H54 (cell line): ENCODE measurements around the gene MYO3B.
"Not testable (repeated sequence)": the region's sequence is repeated elsewhere in the genome, so short reads cannot be mapped to it uniquely, and the experiment has no call there.

Experiments used
- DNase-seq: peaks from one replicate; pipeline ENCODE4 v3.0.0; 2011; ENCODE audit warnings: low spot score, mixed read lengths; ENCODE audit not compliant: insufficient read length
- FAIRE-seq: peaks from 3 replicates; lab custom pipeline; 2011; peaks lifted over from hg19 to GRCh38; lab: Jason Lieb, UNC
- POLR2A ChIP-seq: IDR thresholded peaks from 2 replicates; pipeline ENCODE4 v1.6.1; 2011; ENCODE audit warnings: low read depth, mild to moderate bottlenecking, low read length

MYO3B gene

GRCh38 chr2:170607171-170607570 is 429.2 kb downstream of the MYO3B start:
- FAIRE-seq (no peak), DNase-seq (no peak)
- no peak for TF ChIP-seq POLR2A

- no peak for TF ChIP-seq POLR2A
- DNase-seq (no peak), FAIRE-seq (no peak)
These were observed 432.7 kb downstream of the MYO3B start for GRCh38 chr2:170610615-170611014.

DNA sequence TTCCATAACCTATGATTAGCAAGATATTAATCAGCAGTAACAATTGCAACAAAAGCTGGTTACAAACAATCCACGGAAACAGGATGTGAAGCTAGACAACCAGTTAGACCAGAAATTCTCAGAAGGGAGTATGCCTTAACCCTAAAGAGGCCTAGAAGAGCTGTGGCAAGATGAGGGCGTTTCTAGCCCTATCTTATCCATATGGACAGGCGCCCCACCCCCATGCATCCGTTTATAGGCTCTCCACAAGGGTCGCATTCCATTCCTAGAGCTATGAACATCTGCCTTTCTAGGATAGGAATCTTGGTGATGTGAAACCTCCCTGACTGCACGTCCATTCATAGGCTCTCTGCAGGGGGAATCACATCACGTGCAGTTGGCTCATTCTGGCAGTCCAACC is 441.0 kb downstream of the MYO3B start:
- FAIRE-seq, DNase-seq: not testable (repeated sequence)

DNA sequence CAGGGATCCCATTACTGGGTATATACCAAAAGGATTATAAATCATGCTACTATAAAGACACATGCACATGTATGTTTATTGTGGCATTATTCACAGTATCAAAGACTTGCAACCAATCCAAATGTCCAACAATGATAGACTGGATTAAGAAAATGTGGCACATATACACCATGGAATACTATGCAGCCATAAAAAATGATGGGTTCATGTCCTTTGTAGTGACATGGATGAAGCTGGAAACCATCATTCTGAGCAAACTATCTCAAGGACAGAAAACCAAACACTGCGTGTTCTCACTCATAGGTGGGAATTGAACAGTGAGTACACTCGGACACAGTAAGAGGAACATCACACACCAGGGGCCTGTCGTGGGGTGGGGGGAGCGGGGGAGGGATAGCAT is 457.1 kb downstream of the MYO3B start:
- FAIRE-seq, DNase-seq: not testable (repeated sequence)

DNA sequence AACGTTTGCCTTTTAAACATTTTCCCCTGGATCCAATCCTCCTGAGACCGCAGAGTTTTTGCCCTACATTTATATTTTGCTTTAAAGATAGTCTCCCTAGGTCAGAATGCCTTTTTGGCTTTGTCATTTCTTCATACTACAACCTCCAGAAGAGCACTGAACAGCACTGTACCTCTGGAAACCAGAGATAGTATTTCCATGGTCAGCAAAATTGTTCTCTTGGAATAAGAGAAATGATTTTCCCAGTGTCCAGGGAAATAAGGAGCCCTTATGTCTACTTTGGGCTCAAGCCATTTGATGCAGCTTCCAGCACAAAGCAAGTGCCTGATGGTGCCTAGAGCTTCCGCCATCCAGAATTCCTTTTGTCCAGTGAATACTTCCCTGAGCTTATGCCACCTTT is 461.7 kb downstream of the MYO3B start:
- FAIRE-seq (no peak), DNase-seq (no peak)
- TF ChIP-seq POLR2A: no peak

GRCh38 chr2:170641961-170642360 is 464.0 kb downstream of the MYO3B start:
- no peak for TF ChIP-seq POLR2A
- FAIRE-seq (no peak), DNase-seq (no peak)

DNA sequence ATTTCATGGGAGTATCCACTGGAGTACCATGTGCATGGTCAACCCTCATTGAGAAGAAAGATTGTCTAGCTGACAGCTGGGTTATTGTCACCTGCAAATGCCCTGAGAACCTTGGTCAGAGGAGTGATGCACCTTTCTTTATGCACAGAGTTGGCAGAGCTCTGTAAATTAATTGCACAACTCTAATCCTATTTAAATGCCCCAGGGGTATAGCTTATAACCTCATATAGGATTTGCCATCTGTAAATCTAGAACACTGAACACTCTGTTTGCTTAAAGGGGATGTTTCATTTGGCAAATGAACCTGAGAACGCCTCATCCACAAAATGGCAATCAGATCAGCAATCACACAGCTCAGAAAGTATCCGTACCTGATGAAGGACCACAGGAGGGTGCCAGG is 465.4 kb downstream of the MYO3B start:
- FAIRE-seq (no peak), DNase-seq (no peak)
- TF ChIP-seq POLR2A: no peak

DNA sequence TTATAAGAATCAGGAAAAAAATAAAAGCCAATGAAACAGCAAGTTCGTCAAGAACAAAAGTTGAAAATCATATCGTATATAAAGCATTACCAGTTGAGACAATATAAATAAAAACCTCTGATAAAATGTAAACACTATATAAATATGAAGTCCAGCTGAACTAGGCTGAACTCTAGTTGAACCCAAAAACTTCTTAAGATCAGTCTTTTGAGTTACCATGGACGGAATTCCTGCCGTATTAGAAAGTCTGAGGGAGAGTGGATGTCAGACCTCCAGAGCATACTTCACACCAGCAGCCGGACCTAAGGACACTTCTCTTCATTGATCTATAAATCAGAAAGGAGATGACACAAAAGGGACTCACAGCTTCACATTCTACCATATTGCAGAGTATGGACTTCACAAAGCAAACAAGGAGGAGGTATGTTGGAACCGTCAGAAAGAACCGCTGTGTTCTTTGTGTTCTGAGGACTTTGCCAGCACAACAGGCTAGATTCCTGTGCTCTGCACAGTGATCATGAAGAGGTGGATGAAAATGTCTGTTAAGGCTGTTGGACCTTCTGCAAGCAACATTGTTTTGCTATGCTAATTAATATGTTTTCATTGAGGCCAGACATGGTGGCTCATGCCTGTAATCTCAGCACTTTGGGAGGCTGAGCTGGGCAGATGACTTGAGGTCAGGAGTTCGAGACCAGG is 469.9 kb downstream of the MYO3B start:
- no peak for TF ChIP-seq POLR2A
- no peak for FAIRE-seq

DNA sequence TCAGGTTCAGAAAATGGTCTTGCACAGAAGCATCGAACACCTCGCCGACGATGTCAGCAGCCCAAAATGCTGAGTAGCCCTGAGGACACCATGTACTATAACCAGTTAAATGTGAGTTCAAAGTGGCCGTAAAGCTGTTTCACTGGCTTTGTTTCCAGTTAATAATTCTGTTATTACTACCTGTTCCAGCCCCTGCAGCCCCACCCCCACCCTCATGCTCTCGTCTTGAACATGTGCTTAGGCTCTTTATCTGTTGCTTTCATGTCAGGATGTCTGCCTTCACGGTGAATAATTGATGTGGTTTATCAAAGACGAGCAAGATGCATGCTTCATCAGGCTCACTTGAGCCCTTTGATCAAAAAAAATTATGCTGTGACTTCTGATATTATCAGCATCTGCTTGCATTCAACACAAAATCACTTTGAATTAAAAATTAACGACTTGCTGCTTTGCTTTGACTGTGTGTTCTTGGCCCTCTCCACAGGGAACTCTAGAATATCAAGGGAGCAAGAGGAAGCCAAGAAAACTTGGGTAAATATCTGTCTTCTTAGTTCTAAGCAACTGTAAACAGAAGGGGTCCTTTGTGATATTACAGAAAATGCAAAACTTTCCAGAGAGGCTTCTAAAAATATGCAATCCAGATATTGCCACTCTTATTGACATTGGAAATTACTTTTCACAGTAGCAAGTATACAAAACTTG is 473.8 kb downstream of the MYO3B start:
- FAIRE-seq: no peak
- DNase-seq: no peak
- no peak for TF ChIP-seq POLR2A

More for the DNA sequence above, 469.9 kb downstream of the MYO3B start:
- no peak for DNase-seq

- DNase-seq (no peak), FAIRE-seq (no peak)
- TF ChIP-seq POLR2A: no peak
These were observed 474.9 kb downstream of the MYO3B start for GRCh38 chr2:170652637-170653417.

DNA sequence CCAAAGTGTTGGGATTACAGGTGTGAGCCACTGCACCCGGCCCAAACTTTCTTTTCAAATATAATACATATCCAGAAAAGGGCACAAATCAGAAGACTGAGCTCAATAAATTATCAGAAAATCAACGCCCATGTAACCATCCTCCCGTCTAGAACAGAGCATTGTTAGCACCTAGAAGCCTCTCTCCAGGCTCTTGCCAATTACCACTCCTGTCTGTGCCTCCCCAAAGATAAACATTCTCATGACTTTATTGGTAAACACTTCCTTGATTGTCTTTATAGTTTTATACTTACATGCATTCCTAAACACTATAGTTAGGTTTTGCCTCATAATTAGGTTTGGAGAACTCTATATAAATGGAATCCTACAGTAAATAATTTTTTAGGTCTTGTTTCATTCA is 478.7 kb downstream of the MYO3B start:
- DNase-seq: no peak
- no peak for TF ChIP-seq POLR2A
- no peak for FAIRE-seq

DNA sequence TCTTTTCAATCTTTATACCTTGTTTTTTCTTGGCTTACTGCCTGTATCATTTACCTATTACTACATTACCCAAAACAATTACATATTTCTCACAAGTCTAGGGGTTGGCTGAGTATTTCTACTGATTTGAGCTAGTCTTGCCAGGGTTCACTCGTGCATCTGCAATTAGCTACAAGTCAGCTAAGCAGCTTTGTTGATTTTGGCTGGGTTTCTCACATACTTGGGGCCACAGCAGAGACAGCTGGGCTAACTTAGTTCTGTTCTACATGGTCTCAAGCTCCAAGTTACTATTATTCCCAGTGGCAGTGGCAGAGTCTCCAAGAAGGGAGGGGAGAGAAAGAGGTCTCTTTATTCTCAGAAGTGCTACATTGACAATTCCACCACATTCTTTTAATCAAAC is 482.5 kb downstream of the MYO3B start:
- FAIRE-seq (no peak), DNase-seq (no peak)
- TF ChIP-seq POLR2A: no peak

DNA sequence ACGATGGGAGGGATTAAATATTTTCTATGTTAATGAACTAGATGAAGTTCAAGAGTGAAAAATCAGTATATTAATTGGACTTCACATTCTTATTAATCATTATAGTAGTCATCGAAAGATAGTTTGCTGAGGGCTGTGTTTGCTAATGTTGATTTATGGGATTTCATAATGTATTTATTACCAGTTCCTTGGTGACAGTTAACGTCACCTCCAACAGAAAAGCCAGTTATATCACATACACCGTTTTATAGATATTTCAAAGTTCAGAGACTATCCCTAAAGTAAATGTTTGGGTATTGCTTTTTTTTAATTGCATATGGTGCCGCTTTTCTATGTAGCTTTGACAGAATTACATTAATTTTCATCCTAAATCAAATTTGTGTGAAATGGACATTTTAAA is 487.8 kb downstream of the MYO3B start:
- FAIRE-seq (no peak), DNase-seq (no peak)
- TF ChIP-seq POLR2A: no peak

DNA sequence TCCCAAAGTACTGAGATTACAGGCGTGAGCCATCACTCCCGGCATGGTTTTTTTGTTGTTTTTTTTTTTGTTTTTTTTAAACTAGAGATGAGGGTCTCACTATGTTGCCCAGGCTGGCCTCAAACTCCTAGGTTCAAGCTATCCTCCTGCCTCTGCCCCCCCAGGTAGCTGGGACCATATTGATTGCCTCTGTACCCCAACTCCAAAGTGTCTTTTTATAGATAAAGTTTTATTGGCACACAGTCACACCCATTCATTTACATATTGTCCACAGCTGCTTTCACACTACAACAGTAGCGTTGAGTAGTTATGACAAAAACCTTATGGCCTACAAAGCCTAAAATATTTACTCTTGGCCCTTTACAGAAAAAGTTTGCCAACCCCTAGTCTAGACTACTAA is 492.0 kb downstream of the MYO3B start:
- TF ChIP-seq POLR2A: no peak
- DNase-seq (no peak), FAIRE-seq (no peak)
